Measurements from ENCODE around the gene PPP1R7.

The PPP1R7 gene

DNA sequence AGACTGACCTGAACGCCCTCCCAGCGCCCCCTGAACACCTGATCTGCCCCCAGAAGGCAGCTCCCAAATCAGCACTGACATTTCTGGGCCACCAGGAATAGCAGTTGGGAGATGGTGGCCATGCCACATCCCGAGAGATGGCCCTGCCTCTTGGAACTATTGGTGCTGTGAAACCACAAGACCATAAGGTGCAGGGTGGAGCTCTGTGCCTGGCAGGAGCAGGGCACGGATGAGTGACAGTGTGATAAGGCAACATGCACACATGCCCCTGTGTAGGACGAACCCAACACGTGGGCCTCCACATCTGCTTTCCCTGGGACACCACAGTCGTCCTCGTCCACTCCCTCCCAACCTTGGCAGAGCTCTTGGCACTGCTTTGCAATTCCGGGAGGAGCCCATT lies 65.2 kb downstream of the PPP1R7 start:
- DNase-seq (ENCODE audit: low read depth), result no peak

DNA sequence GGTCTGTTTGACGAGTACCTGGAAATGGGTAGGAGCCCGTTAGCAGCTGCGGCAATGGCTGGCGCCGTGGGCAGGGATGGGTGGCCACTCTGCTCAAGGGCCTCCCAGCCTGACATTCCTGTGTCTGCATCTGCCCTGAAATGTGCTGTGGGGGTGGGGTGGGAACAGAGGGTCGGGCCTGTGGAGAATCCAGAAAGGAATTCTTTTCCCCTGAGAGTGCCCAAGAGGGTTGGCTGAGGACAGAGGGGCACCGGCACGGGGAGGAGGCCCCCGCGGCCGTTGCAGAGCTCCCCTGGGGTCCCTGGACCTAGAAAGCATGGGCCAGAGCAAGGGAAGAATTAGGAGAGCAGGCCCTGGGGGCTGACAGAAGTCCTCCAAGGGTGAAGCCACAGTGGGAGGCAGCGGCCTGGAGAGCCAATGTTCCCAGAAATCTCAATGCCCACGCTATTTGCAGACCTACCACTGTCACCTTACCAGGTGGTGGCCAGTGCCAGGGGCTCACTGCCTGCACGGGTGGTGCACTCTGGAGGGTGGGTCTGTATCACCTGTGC lies 66.0 kb downstream of the PPP1R7 start:
- DNase-seq (ENCODE audit: low read depth), result no peak

DNA sequence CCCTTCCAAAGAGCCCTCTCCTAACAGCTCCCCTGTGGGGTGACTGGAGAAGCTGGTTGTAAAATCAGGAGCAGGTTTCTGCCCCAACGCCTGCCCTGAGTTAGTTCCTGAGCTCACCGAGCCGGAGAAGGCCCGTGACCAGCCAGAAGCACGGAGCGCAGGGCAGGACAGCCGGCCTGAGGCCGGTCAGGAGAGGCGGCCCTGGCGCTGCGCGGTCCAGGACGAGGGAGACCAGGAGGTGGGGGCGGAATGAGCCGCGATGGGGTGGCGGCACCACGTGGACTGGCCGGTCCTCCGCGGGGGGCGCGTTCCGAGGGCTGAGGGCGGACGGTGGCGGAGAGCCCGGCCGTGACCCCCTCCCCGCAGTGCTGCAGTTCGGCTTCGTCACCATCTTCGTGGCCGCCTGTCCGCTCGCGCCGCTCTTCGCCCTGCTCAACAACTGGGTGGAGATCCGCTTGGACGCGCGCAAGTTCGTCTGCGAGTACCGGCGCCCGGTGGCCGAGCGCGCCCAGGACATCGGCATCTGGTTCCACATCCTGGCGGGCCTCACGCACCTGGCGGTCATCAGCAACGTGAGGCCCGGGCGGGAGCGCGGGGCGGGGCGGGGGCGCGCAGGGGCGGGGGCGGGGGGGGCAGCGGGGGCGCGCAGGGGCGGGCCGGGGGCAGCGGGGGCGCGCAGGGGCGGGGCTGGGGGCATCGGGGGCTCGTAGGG lies 67.2 kb downstream of the PPP1R7 start:
- no peak for DNase-seq (ENCODE audit: low read depth)

DNA sequence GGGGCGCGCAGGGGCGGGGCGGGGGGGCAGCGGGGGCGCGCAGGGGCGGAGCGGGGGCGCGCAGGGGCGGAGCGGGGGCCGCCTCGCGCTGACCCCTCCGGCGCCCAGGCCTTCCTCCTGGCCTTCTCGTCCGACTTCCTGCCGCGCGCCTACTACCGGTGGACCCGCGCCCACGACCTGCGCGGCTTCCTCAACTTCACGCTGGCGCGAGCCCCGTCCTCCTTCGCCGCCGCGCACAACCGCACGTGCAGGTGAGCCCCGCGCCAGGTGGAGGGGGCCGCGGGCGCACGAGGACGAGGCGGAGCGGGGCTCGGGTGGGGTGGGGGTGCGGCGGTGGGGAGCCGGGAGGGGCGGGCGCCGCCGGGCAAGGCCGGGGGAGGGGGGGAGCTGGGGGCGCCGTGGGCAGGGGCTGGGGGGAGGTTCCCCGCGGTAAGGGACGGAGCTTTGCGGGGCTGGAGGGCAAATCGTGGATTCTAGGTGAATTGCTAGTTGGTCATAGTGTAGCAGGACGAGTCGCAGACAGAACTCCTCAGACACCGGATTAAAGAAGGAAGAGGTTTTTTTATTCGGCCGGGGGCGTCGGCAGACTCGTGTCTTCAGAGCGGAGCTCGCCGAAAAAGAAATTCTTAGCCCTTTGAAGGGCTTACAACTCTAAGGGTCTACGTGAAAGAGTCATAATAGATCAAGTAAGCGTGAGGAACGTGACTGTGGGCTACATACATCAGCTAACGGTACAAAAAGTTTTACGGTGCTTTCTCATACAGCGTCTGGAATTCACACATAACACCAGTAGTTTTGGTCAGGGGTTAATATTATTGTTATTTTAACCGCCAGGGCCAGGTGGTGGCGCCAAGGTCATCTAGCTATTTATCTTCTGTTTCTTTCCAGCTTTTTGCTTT lies 68.1 kb downstream of the PPP1R7 start:
- no peak for DNase-seq (ENCODE audit: low read depth)

DNA sequence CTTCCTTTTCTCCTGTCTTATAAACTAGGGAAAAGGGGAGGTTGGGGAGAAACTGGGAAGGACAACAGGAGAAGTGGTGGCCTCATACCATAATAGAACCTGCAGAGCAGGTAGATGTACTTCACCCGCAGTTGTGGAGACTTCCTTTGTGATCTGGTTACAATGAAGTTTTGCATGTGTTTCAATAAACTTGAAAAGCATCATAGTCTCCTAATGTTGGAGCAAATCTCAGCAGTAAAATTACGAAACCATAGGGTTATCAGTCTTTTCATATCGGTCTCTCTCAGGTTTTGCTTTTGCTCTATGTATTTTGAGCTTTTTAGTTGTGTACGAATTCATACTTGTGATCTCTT lies 68.7 kb downstream of the PPP1R7 start:
- DNase-seq (ENCODE audit: low read depth), result no peak

DNA sequence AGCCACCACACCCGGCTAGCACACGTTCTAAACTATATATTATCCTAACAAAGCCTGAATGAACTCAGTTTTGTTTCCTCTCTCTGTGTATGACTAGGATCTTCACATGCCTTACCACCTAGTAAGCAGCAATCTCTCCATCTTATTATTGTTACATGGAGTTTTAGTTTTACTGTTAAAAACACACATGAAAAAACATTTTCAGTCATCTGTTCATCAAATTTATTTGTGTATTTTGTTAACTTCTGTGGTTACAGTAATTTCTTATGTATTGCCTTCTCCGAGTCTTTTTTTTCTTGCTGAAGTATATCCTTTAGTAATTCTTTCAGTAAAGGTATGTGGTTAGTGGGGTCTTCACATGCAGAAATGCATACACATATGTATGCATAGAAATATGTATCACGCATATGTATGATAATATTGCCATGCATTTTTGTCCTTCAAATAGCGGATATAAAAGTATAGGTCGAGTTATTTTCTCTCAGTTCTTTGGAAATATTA lies 69.6 kb downstream of the PPP1R7 start:
- no peak for DNase-seq (ENCODE audit: low read depth)

DNA sequence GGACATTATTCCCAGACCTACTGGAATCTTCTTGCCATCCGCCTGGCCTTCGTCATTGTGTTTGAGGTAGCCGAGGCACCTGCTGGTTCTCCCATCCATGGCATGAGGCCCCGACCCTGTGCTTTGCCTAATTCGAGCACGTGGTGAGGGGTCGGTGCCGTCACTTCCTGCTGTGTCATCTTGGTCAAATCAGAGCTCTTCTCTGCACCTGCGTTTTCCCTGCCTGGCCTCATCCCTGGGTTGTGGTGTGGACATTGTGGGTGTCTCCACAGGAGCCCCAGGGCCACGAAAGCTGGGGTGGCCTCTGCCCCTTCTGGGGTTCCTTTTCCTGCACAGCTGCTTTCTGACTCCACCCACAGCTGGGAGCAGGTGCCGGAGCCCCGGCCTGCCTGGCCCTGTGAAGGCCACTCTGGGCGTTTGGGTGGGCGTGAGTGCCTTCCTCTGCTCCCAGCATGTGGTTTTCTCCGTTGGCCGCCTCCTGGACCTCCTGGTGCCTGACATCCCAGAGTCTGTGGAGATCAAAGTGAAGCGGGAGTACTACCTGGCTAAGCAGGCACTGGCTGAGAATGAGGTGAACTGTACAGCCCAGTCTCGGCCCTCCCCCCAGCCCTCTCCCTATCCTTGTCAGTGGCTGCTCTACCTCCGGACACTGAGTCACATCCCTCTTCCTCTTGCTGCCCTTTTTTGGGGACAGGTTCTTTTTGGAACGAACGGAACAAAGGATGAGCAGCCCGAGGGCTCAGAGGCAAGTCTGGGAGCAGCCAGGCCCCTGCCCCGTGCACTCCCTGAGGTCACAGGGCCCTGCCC lies 73.1 kb downstream of the PPP1R7 start:
- no peak for DNase-seq (ENCODE audit: low read depth)

DNA sequence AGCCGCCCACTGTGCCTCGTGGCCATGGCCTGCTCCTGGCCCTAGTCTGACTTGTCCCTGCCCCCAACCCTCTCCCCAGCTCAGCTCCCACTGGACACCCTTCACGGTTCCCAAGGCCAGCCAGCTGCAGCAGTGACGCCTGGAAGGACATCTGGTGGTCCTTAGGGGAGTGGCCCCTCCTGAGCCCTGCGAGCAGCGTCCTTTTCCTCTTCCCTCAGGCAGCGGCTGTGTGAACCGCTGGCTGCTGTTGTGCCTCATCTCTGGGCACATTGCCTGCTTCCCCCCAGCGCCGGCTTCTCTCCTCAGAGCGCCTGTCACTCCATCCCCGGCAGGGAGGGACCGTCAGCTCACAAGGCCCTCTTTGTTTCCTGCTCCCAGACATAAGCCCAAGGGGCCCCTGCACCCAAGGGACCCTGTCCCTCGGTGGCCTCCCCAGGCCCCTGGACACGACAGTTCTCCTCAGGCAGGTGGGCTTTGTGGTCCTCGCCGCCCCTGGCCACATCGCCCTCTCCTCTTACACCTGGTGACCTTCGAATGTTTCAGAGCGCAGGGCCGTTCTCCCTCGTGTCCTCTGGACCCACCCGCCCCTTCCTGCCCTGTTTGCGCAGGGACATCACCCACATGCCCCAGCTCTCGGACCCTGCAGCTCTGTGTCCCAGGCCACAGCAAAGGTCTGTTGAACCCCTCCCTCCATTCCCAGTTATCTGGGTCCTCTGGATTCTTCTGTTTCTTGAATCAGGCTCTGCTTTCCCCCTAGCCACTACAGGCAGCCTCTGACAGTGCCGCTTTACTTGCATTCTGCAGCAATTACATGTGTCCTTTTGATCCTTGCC lies 74.0 kb downstream of the PPP1R7 start:
- DNase-seq (ENCODE audit: low read depth), result no peak

DNA sequence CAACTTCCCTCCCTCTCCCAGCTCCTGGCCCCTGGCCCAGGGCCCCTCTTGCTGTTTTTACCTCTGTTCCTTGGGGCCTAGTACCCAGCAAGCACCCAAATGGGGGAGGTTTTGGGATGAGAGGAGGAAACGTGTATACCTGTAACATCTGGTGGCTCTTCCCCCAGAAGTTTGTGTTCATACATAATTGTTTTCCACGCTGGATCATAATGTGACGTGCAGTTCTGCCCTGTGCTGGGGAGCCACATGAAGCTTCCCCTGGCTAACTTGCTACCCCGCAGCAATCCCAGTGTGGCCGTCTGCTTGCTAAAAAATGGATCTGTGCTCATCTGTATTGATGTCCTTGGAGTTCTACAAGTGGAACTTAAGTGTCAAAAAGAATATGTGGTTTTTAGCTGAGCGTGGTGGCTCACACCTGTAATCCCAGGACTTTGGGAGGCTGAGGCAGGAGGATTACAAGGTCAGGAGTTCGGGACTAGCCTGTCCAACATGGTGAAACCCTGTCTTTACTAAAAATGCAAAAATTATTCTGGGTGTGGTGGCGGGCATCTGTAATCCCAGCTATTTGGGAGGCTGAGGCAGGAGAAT lies 74.7 kb downstream of the PPP1R7 start:
- DNase-seq (ENCODE audit: low read depth), result no peak

DNA sequence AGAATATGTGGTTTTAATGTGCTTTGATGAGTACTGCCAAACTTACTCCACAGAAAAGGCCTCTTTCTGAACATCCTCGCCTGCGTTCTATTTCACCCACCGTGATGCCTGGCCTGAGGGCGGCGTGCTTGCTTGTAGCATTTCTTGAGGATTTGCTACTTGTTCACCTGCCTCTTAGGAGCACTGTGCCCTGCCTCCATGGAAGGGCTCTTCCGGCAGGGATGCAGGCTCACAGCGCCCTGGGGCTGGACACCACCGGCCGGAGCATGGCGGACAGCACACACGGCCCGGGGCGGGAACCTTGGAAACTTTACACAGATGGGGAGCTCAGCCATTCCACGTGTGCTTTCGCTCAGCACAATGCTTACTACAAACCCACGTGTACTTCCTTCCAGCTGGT lies 75.3 kb downstream of the PPP1R7 start:
- no peak for DNase-seq (ENCODE audit: low read depth)

DNA sequence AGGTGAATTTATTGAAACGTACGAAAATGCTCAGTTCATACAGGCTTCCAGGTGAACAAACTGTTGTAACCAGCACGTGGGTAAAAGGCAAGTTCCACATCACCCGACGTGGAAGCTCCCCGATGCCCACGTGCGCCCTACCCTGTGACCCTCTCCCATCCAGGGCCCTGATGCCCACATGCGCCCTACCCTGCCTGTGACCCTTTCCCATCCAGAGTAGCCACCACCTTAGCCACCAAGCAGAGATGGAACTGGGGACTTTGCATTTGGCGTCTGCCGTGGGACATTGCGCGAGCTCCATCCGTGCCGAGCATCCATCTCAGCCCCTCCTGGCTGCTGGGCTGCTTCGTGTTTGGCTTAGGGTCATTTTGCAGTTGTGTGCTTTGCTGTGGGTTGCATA lies 75.7 kb downstream of the PPP1R7 start:
- no peak for DNase-seq (ENCODE audit: low read depth)

DNA sequence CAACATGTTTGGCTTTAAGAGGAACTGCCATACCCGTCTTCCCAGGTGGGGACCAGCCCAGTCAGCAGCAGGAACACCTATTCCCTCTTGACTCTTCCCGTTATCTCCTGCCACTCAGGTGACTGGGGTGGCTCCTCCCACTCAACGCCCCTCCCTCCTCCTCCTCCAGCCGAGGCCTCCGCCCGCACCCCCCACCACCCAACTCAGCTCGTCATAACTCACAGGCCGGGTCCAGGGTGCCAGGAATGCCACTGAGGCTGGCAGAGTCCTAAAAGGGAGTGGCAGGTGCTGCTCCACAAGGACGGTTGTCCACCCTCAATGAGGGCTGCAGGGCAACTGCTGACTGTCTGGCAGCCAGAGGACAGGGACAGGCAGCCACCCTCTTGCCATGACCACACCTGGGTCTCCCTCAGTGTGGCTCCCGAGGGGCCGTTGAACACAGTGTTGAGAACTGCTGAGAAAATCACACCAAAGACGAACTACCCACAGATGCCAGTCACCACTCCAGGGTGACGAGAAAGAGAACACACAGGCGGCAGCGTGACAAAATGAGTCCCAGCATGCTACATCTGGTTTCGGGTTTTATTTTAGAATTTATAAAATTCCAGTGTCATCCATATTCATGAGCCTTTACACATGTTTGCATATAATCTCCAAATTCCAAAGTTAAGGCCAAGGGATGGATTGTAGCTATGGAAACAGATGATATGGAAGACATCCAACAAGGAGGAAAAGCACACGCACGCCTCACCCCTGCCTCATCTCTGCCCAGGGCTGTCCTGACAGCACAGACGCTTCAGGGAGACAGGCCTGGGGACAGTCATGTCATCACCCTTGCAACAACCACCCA lies 76.7 kb downstream of the PPP1R7 start:
- DNase-seq (ENCODE audit: low read depth), result no peak

DNA sequence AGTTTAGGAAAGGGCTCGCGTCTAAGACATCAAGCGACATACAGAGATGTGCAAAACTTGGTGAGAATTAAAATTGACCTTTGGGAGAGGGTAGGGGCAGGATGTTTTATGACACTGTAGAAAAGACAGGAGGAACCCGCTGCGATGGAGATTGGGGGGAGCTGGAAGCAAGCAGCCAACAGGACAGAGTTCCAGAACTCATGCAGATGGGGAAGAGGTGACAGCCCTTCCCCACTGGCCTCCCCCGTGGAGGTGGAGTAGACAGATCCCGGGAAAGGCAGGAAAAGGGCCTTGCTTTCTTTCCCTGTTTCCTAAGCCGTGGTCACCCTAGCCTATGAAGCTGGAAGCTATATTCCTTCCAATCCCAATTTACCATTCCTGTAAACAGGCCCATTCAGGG lies 77.3 kb downstream of the PPP1R7 start:
- no peak for DNase-seq (ENCODE audit: low read depth)

DNA sequence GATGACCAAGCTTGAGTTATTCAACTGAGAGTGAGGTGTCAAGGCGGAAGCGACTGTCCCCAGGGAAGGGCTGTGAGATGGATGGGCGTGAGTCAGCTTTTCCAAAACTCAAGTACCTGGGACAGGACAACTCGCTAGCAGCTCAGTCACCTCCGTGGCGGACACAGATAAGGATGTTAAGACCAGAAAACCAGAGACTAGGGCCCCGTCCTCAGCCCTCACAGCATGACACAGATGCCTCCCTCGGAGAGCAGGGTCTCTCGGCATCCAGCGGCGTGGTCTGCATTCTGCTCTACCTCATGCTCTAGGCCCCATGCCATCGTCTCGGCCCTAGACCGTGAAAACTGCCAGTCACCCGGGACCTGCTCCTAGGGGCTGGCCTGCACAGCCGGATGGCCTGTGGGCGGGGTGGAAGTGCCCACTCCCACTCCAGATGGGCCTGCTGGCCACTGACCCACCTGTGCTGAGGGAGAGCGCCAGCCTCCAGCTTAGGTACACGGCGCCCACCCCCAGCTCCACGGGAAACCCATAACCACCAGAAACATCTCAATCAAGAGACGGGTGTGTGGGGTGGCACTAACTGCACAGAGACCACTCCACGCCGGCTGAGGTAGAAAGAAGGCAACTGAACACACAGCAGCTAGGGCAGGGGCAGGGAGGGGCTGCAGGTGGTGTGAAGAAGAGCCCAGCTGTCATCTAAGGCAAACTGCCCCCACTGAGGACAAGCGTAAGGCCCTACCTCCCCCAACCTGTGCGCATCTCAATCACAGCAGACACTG lies 78.0 kb downstream of the PPP1R7 start:
- DNase-seq (ENCODE audit: low read depth), result no peak

DNA sequence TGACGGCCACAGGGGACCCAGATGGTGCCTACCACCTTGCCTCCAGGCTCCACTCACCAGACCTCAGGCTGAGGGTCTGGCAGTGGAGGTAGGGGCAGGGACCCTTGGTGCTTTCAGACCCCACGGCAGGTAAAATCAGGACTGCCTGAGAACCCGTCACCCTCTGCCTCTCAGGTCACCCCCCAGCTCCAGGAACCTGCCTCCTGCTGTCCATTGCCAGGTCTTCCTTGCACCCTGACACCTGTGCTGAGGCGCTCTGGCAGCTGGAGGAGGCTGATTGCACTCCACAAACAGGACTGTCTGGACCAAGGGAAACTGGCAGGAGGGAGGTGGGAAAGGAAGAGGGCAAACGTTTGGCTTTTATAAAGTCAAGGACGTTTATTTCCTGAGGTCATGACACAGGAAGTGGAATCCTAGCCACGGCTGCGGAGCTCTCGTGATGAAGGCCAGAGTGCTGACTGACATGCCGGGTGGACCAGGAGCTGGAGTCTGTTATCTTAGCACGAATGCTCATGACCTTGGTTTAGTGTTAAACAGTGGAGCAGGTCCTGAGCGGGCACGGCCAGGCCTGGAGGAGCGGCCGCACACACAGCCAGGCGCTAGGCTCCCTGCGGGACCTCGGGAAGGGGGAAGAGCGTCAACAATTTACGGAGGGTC lies 78.7 kb downstream of the PPP1R7 start:
- DNase-seq (ENCODE audit: low read depth), result no peak

DNA sequence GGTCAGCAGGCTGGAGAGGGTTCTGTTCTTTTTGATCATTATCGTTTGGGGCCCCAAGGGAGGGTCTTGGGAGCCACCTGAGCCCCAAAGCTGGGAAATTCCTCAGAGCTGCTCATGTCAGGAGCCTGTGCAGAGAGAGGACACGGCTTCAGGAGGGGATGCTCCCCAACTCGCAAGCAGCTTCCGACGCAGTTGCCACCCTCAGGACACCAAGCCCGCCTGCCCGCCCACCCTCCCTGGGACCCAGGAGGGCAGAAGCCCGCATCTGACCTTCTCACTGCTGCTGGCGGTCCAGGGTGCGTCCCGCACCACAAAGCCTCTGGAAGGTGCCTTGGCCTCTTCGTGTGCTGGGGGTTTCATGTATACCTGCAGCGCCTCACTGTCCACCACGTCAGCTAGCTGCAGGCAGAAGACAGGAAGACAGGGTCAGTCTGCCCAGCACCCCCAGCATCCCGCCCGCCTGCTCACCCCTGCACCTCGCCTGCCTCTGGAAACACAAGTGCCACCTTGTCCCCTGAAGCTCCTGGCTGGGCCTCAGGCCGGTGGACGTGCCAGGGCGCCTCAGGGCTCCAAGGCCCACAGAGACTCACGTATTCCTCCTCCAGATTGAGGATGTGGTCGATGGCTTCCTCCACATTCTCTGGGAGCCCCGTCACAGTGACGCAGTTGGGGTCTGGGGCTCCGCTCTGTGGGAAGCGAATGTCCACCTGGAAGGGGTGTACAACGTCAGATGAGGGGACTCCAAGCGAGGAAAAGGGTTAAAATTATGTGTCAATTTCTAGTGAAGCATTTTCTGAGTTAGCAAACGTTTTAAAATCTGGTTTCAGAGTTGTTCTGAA lies 79.5 kb downstream of the PPP1R7 start:
- no peak for DNase-seq (ENCODE audit: low read depth)

DNA sequence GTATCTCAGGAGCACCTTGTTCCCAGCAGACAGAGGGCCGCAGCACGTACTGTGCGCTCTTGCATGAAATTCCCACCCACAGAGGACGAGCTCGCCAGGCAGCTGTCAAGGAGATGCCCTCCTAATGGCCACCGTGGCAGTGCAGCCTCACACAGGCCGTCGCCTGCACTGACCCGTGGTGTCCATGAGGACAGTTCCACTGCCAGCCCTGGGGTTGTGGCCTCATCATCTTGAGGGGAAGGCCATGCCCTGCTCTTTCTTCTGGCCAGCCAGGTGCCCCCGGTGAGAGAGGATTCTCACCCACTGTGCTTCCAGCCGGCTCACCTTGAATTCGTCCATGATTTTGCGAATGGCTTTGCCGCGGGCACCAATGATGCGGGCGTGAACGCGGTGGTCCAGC lies 80.2 kb downstream of the PPP1R7 start:
- DNase-seq (ENCODE audit: low read depth), result no peak

Data from non-pigmented ciliary epithelial cell (primary cell).